HG03432 (cell line): ENCODE data around the gene STXBP6.

Experiments
- ATAC-seq: cut with Tn5 transposase; IDR thresholded peaks from one replicate; pipeline ENCODE4 v1.9.1; 2021; ENCODE audit warnings: mild to moderate bottlenecking, moderate library complexity; ENCODE audit not compliant: unreplicated experiment

Gene STXBP6

DNA sequence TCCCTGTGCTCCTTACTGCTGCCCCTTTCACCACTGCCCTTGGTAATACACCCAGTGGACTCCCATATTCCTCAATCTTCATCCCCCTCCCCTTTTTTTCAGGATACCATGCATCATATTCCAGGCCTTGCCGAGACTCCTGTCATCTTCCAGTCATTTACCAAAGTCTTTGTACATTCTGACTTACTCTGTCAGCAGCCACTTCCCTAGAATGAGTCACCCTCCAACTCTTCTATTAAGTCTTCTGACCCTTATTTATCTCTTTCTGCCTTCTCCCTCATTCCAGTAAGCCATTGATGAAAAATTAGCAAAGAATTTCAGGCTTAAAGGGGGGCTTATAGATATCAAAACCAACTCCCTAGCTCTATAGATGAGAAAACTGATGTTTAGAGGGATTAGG lies 128.0 kb downstream of the STXBP6 start:
- no peak for ATAC-seq

DNA sequence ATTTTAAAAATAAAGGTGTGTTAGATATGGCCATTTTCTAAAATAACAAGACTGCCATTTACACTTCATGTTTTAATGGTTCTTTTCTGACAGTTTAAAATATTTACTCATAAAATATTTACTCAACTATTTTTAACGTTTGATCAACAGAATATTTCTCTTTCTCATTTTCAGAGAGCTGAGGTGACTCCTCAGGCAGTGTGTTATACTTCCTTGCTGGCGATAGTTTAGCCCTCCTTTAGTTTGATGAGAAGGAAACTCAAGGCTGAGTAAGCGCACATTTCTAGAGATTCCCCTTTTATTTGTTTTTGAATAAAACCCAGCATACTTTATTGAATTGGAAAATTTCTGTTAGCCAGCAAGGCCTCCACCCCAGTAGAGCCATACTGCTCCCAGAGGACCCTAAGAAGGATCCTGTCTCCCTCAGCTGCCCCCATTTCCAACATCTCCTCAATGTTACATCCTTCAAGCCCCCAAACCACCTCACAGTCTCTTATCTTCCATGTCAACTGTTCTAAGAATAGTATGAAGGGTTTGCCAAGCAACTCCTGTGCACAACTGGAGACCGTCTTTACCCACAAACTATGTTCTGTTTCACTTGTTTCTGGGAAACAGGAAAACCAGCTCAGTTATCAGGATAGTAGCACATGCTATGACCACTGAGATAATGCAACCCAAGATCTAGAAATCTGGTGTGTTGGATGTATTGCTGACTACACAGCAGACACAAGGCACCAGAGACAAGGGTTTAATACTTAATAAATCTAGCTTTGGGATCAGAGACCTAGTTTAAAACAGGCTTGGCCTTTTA lies 129.5 kb downstream of the STXBP6 start:
- no peak for ATAC-seq

DNA sequence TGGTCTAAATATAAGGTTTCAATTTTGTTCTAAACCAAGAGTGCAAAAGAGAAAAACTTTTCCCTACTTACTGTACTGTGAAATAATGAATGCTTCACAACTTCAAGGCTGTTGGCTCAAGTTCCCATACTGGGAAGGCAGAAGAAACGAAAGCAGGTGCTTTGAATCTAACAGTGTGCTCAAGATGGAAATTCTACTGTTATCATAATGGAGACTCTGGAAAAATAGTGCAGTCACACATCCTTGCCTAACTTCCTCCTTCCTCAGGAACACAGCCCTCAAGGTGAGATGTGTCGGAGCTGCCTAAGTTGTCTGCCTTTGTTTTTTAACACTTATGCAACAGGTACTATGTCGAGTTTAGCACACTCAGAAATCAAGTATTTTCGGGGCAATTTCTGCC lies 131.1 kb downstream of the STXBP6 start:
- ATAC-seq: no peak

DNA sequence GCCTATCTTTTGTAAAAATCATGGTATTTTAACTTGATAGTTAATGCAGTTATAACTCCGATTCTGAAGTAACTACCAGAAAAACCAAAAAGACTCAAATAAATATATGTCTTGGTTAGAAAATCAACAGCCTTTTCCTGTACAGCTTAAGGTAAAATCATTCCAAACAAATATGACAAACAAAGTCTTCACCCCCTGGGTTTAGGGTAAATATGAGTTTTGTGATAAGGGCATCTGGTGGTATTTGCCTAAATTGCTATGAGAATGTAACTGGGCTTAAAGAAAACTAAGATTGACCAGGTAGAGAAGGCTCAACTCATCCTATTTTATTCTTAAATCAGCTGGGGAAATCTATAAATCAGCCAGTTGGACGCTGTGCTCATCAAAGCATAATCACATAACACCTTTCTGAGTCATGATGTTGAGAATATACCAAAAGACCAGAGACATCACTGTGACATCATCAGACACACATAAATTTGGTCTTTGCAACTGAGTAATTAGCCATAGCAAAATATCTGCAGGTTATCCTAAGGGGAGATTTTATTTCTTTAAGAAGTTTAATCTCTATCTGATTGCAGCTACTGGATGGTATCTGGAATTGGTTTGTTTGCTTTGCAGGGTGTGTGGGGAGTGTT lies 133.9 kb downstream of the STXBP6 start:
- ATAC-seq: no peak

DNA sequence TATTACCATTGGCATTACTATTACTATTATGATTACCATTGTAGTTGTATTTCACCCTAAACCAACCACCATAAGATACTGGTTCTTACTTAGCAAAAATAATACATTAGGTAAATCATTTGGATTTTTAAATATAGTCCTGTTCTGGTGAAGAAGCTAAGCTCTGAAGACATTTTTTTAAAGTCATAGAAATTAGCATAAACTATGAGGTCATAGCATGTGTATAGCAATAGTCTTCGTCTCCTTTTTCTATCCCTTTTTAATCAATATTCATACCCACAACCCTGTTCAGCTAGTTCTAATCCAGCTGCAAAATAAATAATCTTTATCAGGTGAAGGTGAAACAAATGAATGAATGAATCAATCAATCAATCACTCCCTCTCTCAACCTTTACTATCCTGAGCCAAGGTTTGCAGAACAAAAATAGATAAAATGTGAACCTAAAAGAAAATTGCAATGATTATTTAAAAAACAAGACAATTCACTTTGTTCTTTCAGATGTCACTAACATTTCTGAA lies 134.5 kb downstream of the STXBP6 start:
- ATAC-seq: no peak

DNA sequence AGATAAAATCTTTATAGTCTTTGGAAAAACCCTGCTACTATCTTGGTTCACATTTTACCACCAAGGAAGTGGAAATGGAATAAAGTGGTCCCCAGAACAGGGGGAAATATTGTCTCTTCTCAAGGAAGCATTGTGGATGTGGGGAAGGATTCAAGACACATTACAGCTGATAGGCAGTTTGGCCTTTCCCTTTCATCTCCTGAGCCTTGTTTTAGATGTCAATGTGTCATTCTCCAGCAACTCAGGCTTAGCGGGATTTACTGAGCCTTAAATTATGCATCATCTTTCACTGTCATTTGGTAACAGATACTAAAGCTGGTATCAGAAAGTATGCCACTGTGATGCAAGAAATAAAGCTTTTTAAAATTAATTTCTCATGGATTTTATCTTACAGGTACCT lies 136.2 kb downstream of the STXBP6 start:
- no peak for ATAC-seq

DNA sequence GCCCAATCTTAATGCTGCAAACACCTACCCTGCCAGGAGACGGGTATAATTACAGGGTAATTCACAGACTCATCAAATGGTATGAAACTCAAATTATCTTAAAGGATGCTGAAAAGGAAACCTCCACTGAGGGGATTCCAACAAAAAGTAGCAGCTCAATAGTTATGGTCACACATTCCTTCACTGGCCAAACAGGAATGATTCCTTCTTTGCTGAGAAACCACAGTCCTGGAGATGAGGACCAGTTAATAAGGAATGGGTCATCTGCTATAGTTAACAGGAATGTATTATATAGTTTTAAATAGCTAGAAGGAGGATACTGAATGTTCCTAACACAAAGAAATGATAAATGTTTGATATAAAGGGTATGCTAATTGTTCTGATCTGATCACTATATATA lies 136.9 kb downstream of the STXBP6 start:
- no peak for ATAC-seq

- no peak for ATAC-seq
These were observed 138.4 kb downstream of the STXBP6 start for GRCh38 chr14:24911324-24912109.

GRCh38 chr14:24910408-24910986 lies 139.4 kb downstream of the STXBP6 start:
- no peak for ATAC-seq

DNA sequence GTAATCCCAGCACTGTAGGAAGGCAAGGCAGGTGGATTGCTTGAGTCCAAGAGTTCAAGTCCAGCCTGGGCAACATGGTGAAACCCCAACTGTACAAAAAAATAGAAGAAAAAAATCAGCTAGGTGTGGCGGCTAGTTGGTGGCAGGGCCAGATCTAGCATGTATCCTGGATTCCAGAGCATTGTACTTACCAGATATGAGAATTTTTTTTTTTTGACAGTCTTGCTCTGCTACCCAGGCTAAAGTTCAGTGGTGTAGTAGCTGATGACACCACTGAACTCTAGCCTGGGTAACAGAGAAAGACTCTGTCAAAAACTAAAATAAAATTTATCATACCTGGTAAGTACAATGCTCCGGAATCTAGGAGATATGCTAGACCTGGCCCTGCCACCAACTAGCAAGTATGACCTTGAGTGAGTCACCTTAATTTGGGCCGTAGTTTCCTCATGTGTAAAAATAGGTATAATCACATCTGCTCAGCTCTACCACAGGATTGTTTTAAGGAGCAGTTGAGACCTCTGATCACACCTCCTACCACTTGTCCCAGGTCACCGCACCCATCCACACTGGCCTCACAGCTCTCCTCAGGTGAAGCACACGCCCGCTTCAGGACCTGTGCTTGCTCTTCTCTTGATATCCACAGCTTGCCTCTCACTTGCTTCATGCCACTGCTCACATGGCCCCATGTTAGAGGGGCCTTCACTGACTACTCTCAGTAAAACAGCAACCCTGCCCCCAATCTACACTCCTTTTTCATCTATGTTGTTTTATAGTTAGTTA lies 140.2 kb downstream of the STXBP6 start:
- ATAC-seq: no peak

DNA sequence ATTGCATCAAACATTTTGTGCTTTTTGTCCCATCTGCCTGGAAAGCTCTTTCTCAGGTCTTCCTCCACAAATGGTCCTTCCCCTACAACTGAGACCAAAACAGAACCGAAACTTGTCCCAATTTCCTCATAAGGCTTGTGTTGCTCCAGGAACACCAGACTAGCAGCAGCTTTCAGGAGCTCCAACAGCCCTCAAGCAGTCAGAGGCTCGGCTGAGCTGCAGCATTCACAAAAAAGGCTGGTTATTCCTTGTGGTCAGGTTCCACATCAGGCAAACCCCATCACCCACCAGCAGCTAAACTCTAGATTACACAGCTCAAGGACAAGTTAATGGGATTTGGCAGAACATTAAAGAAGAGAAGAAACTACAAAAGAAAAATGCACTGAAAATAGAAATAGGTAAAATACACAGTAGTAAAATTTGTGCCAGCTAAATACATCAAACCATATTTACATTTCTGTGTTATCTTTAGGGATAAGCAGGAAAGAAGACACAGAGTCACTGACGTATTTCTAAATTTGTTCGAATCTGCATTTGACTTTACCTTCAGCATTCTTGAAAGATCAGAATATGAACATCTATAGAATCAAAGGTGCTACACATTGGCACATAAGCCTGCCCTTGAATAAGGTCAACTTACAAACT lies 141.2 kb downstream of the STXBP6 start:
- ATAC-seq: no peak

DNA sequence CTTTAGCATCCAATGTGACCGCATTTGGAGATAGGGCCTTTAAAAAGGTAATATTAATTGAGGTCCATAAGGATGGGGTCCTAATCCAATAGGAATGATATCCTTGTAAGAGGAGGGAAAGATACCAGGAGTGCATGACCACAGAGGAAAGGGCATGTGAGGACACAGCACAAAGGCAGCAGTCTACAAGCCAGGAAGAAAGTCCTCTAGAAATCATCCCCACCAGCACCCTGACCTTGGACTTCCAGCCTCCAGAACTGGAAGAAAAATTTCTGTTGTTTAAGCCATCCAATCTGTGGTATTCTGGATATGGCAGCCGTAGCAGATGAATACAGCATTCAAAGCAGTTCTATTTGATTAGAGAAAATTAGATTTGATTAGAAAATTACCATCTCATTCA lies 145.4 kb downstream of the STXBP6 start:
- no peak for ATAC-seq

- ATAC-seq: no peak
These were observed 146.6 kb downstream of the STXBP6 start for GRCh38 chr14:24903337-24903736.

- no peak for ATAC-seq
These were observed 149.5 kb downstream of the STXBP6 start for GRCh38 chr14:24900269-24901100.

DNA sequence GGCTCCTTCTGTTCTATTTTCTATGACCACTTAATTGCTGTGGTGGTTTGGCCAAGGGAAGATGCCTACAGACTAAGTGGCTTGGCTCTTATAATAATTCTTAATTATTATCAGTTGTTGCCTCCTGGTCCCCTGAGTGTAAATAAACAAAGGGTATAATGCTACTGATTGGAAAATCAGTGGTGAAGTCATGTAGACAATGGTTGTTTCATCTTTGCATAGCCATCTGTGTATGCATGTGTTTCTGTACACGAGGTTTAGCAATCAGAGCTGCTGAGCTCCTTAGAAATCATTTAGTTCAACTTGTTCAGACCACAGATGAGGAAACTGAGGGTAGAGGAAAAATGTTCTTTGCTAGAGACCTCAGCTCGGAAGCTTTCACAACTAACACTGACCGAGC lies 152.2 kb downstream of the STXBP6 start:
- no peak for ATAC-seq

GRCh38 chr14:24895622-24896021 lies 154.3 kb downstream of the STXBP6 start:
- no peak for ATAC-seq

DNA sequence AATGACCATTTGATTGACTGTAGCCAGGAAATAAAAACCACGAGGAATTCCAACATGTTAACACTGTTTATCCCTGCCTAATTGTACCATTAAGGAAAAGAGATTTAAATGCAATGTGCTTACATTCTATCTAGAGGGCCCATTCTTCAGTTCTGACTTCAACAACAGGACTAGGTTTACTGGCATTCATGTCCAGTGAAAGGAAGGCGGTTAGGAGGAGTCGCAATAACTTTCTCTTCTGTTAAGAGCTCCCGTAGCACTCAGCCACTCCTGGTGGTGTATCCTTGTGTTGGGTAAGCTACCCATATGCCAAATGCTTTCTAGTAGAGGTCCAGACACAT lies 154.7 kb downstream of the STXBP6 start:
- ATAC-seq: no peak

DNA sequence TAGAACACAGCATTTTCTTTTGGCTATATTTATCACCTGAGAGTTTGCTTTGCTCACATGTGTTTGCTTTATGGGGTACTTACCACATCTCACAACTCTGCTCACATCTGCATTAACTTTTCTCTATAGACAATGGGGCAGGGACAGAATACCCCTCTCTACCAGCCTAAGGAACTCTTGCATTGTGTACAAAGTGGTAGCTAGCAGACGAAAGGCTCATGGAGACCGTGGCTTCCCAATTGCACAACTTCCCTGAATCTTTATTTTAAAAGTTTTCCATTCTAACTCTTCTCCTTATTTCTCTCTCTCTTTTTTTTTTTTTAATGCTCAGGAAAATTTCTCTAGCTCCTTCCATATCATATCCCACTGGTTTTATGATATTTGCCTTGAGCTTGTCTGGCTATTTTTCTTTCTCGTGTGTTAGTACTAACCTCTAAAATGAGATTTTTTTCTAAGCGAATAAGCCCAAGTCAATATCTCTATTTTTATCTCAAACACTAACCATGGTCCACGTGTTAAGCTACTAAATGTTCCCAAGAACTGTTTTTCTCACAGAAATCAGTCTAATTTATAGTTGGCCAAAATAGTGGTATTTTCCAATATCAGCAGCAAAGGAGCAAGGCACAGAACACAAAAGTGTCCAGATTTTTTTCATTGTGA lies 155.2 kb downstream of the STXBP6 start:
- no peak for ATAC-seq
